GM19238 (cell line): ENCODE results near the gene FLYWCH1.
"Not testable (repeated sequence)": the region's sequence is repeated elsewhere in the genome, so short reads cannot be mapped to it uniquely, and the experiment has no call there.

ENCODE experiments used
- DNase-seq: peaks from one replicate; pipeline ENCODE4 v3.0.0; 2011; ENCODE audit warnings: low spot score; ENCODE audit not compliant: insufficient read length

The FLYWCH1 gene

GRCh38 chr16:2926650-2926999 is 14.9 kb downstream of the FLYWCH1 start:
- DNase-seq = no peak

GRCh38 chr16:2927010-2927646 is 15.4 kb downstream of the FLYWCH1 start:
- peak; percentile 63 for DNase-seq

- DNase-seq = not testable (repeated sequence)
These were observed 16.4 kb downstream of the FLYWCH1 start for GRCh38 chr16:2928151-2928550.

- no peak for DNase-seq
These were observed 17.1 kb downstream of the FLYWCH1 start for GRCh38 chr16:2928796-2929195.

- DNase-seq = no peak
These were observed 18.0 kb downstream of the FLYWCH1 start for GRCh38 chr16:2929693-2930092.

GRCh38 chr16:2930236-2930635 is 18.5 kb downstream of the FLYWCH1 start:
- no peak for DNase-seq

GRCh38 chr16:2931231-2931914 is 19.6 kb downstream of the FLYWCH1 start:
- not testable (repeated sequence) for DNase-seq

- no peak for DNase-seq
These were observed 21.4 kb downstream of the FLYWCH1 start for GRCh38 chr16:2933136-2933535.

GRCh38 chr16:2933701-2934100 is 22.0 kb downstream of the FLYWCH1 start:
- DNase-seq = no peak

GRCh38 chr16:2934450-2934849 is 22.7 kb downstream of the FLYWCH1 start:
- DNase-seq = no peak

GRCh38 chr16:2936436-2937011 is 24.8 kb downstream of the FLYWCH1 start:
- DNase-seq = no peak

- DNase-seq = no peak
These were observed 25.4 kb downstream of the FLYWCH1 start for GRCh38 chr16:2937170-2937569.

- no peak for DNase-seq
These were observed 26.5 kb downstream of the FLYWCH1 start for GRCh38 chr16:2938206-2938605.

- no peak for DNase-seq
These were observed 28.2 kb downstream of the FLYWCH1 start for GRCh38 chr16:2939968-2940367.

GRCh38 chr16:2942045-2942444 is 30.3 kb downstream of the FLYWCH1 start:
- DNase-seq = no peak

GRCh38 chr16:2943716-2944115 is 32.0 kb downstream of the FLYWCH1 start:
- not testable (repeated sequence) for DNase-seq

GRCh38 chr16:2946649-2947048 is 34.9 kb downstream of the FLYWCH1 start:
- DNase-seq = no peak

- DNase-seq = no peak
These were observed 37.3 kb downstream of the FLYWCH1 start for GRCh38 chr16:2948807-2949704.

- no peak for DNase-seq
These were observed 38.1 kb downstream of the FLYWCH1 start for GRCh38 chr16:2949705-2950352.

- DNase-seq = no peak
These were observed 38.6 kb downstream of the FLYWCH1 start for GRCh38 chr16:2950353-2950724.

- no peak for DNase-seq
These were observed 39.0 kb downstream of the FLYWCH1 start for GRCh38 chr16:2950773-2951172.
